ENCODE measurements around the gene GSN. TPM values are rescaled to one million over a fixed set of nuclear protein-coding genes. Genes with fewer than 3 reads are reported as not detected.
A peak's percentile ranks its signal among the peaks of the same experiment; 100 is the strongest.

Gene GSN
- total and polyA plus RNA-seq, 9 of the 15 experiments (the other 6 are each of a cell fraction or from before 2014, with no cell fraction given) = 0.39 to 16.6 (median 8.2) TPM

GRCh38 chr9:121220996-121221663 lies 46.8 kb upstream of the GSN start (continued):
- TF ChIP-seq, protein P1, sequence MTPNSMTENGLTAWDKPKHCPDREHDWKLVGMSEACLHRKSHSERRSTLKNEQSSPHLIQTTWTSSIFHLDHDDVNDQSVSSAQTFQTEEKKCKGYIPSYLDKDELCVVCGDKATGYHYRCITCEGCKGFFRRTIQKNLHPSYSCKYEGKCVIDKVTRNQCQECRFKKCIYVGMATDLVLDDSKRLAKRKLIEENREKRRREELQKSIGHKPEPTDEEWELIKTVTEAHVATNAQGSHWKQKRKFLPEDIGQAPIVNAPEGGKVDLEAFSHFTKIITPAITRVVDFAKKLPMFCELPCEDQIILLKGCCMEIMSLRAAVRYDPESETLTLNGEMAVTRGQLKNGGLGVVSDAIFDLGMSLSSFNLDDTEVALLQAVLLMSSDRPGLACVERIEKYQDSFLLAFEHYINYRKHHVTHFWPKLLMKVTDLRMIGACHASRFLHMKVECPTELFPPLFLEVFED (CRISPR knock-in tag; conservative IDR thresholded peaks at IDR 0.05) = no peak
- TF ChIP-seq LEF1 (IDR thresholded peaks at IDR 0.05) (no peak), MEF2A (IDR thresholded peaks at IDR 0.05; ENCODE audit: control insufficient read depth, low read depth, low read length) (no peak), SMC3 (conservative IDR thresholded peaks at IDR 0.05; ENCODE audit: insufficient read depth, low read depth, low read length) (no peak), ARID1B (IDR thresholded peaks at IDR 0.05) (no peak), CCNT2 (IDR thresholded peaks at IDR 0.05; ENCODE audit: borderline replicate concordance, extremely low read depth, insufficient read length, low read depth, low read length) (no peak)

DNA sequence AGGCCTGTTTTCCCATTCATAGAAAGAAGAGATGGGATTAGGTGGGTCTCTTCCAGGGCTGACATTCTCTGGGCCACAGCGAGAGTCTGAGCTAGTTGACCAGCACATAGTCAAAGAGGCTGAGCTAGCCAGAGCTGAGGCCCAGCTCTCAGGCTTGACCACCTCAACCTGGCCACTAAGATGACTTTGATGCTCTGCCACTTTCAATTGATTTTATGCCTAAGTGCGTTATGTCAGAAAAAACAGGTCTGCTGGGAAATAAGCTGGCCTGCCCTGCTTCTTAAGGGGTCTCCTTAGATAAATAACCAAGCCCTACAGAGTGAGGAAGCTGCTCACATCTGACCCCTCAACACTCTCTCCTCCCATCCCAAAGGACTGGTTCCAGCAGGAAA lies 46.3 kb upstream of the GSN start:
- H3K4me3 ChIP-seq = no peak overlapping the region
- no peaks in the 10 kb centered on the region for H3K9me3 ChIP-seq (replicated peaks; ENCODE audit: control insufficient read depth, insufficient read depth, low read depth, low read length)
- H3K79me2 ChIP-seq (ENCODE audit: control insufficient read depth, insufficient read depth, low read length) = no peaks in the 10 kb centered on the region
- no peak overlapping the region for H3K4me2 ChIP-seq (ENCODE audit: insufficient read depth, low read length)
- ChIA-PET POLR2A (no interaction called here), CTCF (ENCODE audit: low intra/inter-chr PET ratio) (no interaction called here)
- TF ChIP-seq ZBTB2 (IDR thresholded peaks at IDR 0.05) (no peak), SOX6 (IDR thresholded peaks at IDR 0.05) (no peak), TBP (optimal IDR thresholded peaks at IDR 0.05; ENCODE audit: low read depth, low read length) (no peak), L3MBTL2 (IDR thresholded peaks at IDR 0.05) (no peak), CHD2 (IDR thresholded peaks at IDR 0.05; ENCODE audit: low read depth, low read length) (no peak), NCOA2 (IDR thresholded peaks at IDR 0.05; ENCODE audit: partially characterized antibody in 2 of 2) (no peak), CSDE1 (IDR thresholded peaks at IDR 0.05) (no peak)
- peaks cover 0 to 26% of the 10 kb centered on the region in 2 experiments; a peak in 3 of 5 replicates for H3K4me1 ChIP-seq (replicated peaks in 1 of 2; ENCODE audit: control insufficient read depth in 2 of 2, insufficient read depth in 2 of 2, low read length in 2 of 2)
- no TSS peak for BruUV-seq (replicated peaks)
- H2AFZ ChIP-seq (ENCODE audit: low read depth, low read length) = no peak overlapping the region; the same call in 1 of the 2 replicates
- FAIRE-seq (peak; percentile 11), ATAC-seq (no peak), DNase-seq (ENCODE audit: extremely low read depth in 1 of 4, low spot score in 3 of 4) (no peak)
- intact Hi-C loops (cut with micrococcal nuclease) = loop anchor here (1.0 to 2.0 kb wide), 2 partner anchors 57 to 66 kb away; no protein-coding TSS in a partner anchor
- H3K9me1 ChIP-seq (ENCODE audit: control insufficient read depth, insufficient read depth, low read length) = no peaks in the 10 kb centered on the region
- no peaks in the 10 kb centered on the region for H4K20me1 ChIP-seq (replicated peaks; ENCODE audit: control insufficient read depth, insufficient read depth, low read length)
- in situ Hi-C loops (cut with MboI) = no loop called here
- H3K9ac ChIP-seq (ENCODE audit: insufficient read depth in 1 of 2, low read depth in 2 of 2, low read length in 2 of 2) = no peak overlapping the region
- no peak overlapping the region for H3K27ac ChIP-seq (ENCODE audit: extremely low read depth, low read depth, low read length)
- 74% methylated on average over 2 of the region's 2 CpGs for WGBS (ENCODE audit: insufficient coverage, low coverage, missing lambda C conversion rate)
- H3K27me3 ChIP-seq (ENCODE audit: control insufficient read depth in 2 of 2, insufficient read depth in 2 of 2, low read length in 2 of 2) = no peaks in the 10 kb centered on the region
- H3K36me3 ChIP-seq (ENCODE audit: control insufficient read depth, insufficient read depth, low read length) = no peaks in the 10 kb centered on the region

All from K562 (cell line).